Keratinocyte (primary cell): ENCODE measurements around the gene PDE9A. TPM values are rescaled to one million over a fixed set of nuclear protein-coding genes. Genes with fewer than 3 reads are reported as not detected.

Experiments
- DNase-seq: peaks from one replicate; pipeline ENCODE4 v3.0.0-alpha.2; 2011; ENCODE audit warnings: low read depth, missing footprints, low spot score
- FAIRE-seq: peaks from 2 replicates; lab custom pipeline; 2011; peaks lifted over from hg19 to GRCh38; lab: Jason Lieb, UNC
- H2AFZ ChIP-seq: 2 replicates; pipeline ENCODE4 v1.6.0; 2012; ENCODE audit warnings: low read length, control low read depth, inconsistent platforms; ENCODE audit not compliant: control insufficient read depth
- H3K27ac ChIP-seq: 2 replicates; pipeline ENCODE4 v1.5.1; 2011; ENCODE audit warnings: low read length; ENCODE audit not compliant: control insufficient read depth, insufficient read depth
- H3K27me3 ChIP-seq: 3 replicates; pipeline ENCODE4 v1.6.0; 2011; ENCODE audit warnings: low read length; ENCODE audit not compliant: control insufficient read depth, insufficient read depth; ENCODE audit errors: extremely low read depth
- H3K36me3 ChIP-seq, 2 experiments: 2 replicates in 1 of 2; 3 replicates in 1 of 2; pipeline ENCODE4 v1.5.1; 2011; ENCODE audit warnings: low read length in 2 of 2, mild to moderate bottlenecking in 1 of 2; ENCODE audit not compliant: control insufficient read depth in 2 of 2, insufficient read depth in 2 of 2; ENCODE audit errors: extremely low read depth in 1 of 2
- H3K4me1 ChIP-seq: 3 replicates; pipeline ENCODE4 v1.5.1; 2011; ENCODE audit warnings: low read length; ENCODE audit not compliant: control insufficient read depth, insufficient read depth; ENCODE audit errors: extremely low read depth
- H3K4me2 ChIP-seq: 3 replicates; pipeline ENCODE4 v1.6.0; 2011; ENCODE audit warnings: low read depth, low read length; ENCODE audit not compliant: control insufficient read depth, insufficient read depth; ENCODE audit errors: extremely low read depth
- H3K4me3 ChIP-seq, 3 experiments: fragments of 200-600 bp in 1 of 3; sonication (generic) in 1 of 3; 2 replicates in 2 of 3; 3 replicates in 1 of 3; pipeline ENCODE4 v1.5.1; 2011 to 2016; ENCODE audit warnings: low read length in 3 of 3, mild to moderate bottlenecking in 3 of 3, control low read depth in 2 of 3, inconsistent platforms in 1 of 3, low read depth in 1 of 3, mixed read lengths in 1 of 3, mixed run types in 1 of 3, moderate library complexity in 1 of 3; ENCODE audit not compliant: control insufficient read depth in 2 of 3, insufficient read depth in 2 of 3; ENCODE audit errors: extremely low read depth in 1 of 3
- H3K79me2 ChIP-seq: 2 replicates; pipeline ENCODE4 v1.6.0; 2012; ENCODE audit warnings: low read length; ENCODE audit not compliant: control insufficient read depth, insufficient read depth
- H3K9ac ChIP-seq: 3 replicates; pipeline ENCODE4 v1.6.0; 2011; ENCODE audit warnings: low read length; ENCODE audit not compliant: control insufficient read depth, insufficient read depth; ENCODE audit errors: extremely low read depth
- H3K9me1 ChIP-seq: 3 replicates; pipeline ENCODE4 v1.6.0; 2011; ENCODE audit warnings: low read length; ENCODE audit not compliant: control insufficient read depth, insufficient read depth; ENCODE audit errors: extremely low read depth
- H3K9me3 ChIP-seq: 2 replicates; pipeline ENCODE4 v1.5.1; 2012; ENCODE audit warnings: low read depth, low read length; ENCODE audit not compliant: control insufficient read depth
- H4K20me1 ChIP-seq: 3 replicates; pipeline ENCODE4 v1.6.0; 2011; ENCODE audit warnings: low read length; ENCODE audit not compliant: control insufficient read depth, insufficient read depth; ENCODE audit errors: extremely low read depth
- CTCF ChIP-seq, 3 experiments: IDR thresholded peaks in 1 of 3; conservative IDR thresholded peaks in 1 of 3; optimal IDR thresholded peaks in 1 of 3; 2 replicates in 2 of 3; 3 replicates in 1 of 3; pipeline versions ENCODE3 to v1.5.1; 2011; ENCODE audit warnings: low read length in 3 of 3, mild to moderate bottlenecking in 3 of 3, moderate library complexity in 2 of 3, control low read depth in 1 of 3, inconsistent platforms in 1 of 3; ENCODE audit not compliant: insufficient read depth in 2 of 3; ENCODE audit errors: extremely low read depth in 1 of 3
- EZH2 ChIP-seq: IDR thresholded peaks from one replicate; pipeline ENCODE4 v1.6.1; 2012; ENCODE audit warnings: inconsistent platforms, mild to moderate bottlenecking, low read length, moderate library complexity
- dilution Hi-C: fragments of 300-500 bp; cut with MboI; formaldehyde crosslinking; loops from one replicate; pipeline ENCODE4 v1.7.0; 2020; ENCODE audit warnings: low sequenced_read_pairs; ENCODE audit not compliant: extremely low pct_ligation_motif_present
- polyA plus RNA-seq, 5 experiments: library from polyadenylated mRNA; depleted of rRNA in 3 of 5; stranded (reverse) in 3 of 5; stranded (forward) in 1 of 5; unstranded in 1 of 5; fragments of >200 nt; gene quantifications; 1 replicate in 1 of 5; 2 replicates in 3 of 5; 3 replicates in 1 of 5; pipeline versions ENCODE4 v1.2.1 to v1.2.3, GENCODE V29; 2011 to 2012; ENCODE audit warnings: missing spikeins in 2 of 5, low read depth in 1 of 5, low replicate concordance in 1 of 5

Gene PDE9A
- polyA plus RNA-seq, 1 donor (not counting 4 experiments of a cell fraction or from before 2014, with no cell fraction given): 0.13 TPM

- H3K4me2 ChIP-seq: no peak overlapping the region
- no peak for DNase-seq
- dilution Hi-C loops: no loop called here
- peaks cover 4% of the 10 kb centered on the region for H3K27me3 ChIP-seq
- FAIRE-seq: no peak
- no peaks in the 10 kb centered on the region for H3K4me1 ChIP-seq
- H4K20me1 ChIP-seq: no peaks in the 10 kb centered on the region
- no peaks in the 10 kb centered on the region for H3K9me1 ChIP-seq
- no peak overlapping the region for H3K27ac ChIP-seq
- no peak overlapping the region for H3K9ac ChIP-seq
- no peaks in the 10 kb centered on the region for H3K79me2 ChIP-seq
- no peaks in the 10 kb centered on the region for H3K36me3 ChIP-seq
- no peak overlapping the region for H3K4me3 ChIP-seq
- H2AFZ ChIP-seq: no peak overlapping the region
- TF ChIP-seq EZH2: no peak
- TF ChIP-seq CTCF (optimal IDR thresholded peaks at IDR 0.05 in 1 of 3, IDR thresholded peaks at IDR 0.05 in 1 of 3, conservative IDR thresholded peaks at IDR 0.05 in 1 of 3; ENCODE audit: extremely low read depth in 1 of 3, insufficient read depth in 2 of 3, low read length in 3 of 3): no peak
- H3K9me3 ChIP-seq: no peaks in the 10 kb centered on the region
These were observed 9.9 kb downstream of the PDE9A start for GRCh38 chr21:42663200-42663750.

GRCh38 chr21:42663860-42664535, 10.6 kb downstream of the PDE9A start:
- H3K4me2 ChIP-seq: no peak overlapping the region
- H3K4me3 ChIP-seq: no peak overlapping the region
- DNase-seq (no peak), FAIRE-seq (no peak)
- no peaks in the 10 kb centered on the region for H3K9me3 ChIP-seq
- no peak for TF ChIP-seq EZH2
- no peak for TF ChIP-seq CTCF (optimal IDR thresholded peaks at IDR 0.05 in 1 of 3, IDR thresholded peaks at IDR 0.05 in 1 of 3, conservative IDR thresholded peaks at IDR 0.05 in 1 of 3; ENCODE audit: extremely low read depth in 1 of 3, insufficient read depth in 2 of 3, low read length in 3 of 3)
- no peaks in the 10 kb centered on the region for H3K79me2 ChIP-seq
- dilution Hi-C loops: no loop called here
- H3K9me1 ChIP-seq: no peaks in the 10 kb centered on the region
- H3K27me3 ChIP-seq: peaks cover 4% of the 10 kb centered on the region
- no peaks in the 10 kb centered on the region for H3K4me1 ChIP-seq
- H2AFZ ChIP-seq: no peak overlapping the region
- no peak overlapping the region for H3K27ac ChIP-seq
- no peaks in the 10 kb centered on the region for H4K20me1 ChIP-seq
- no peak overlapping the region for H3K9ac ChIP-seq
- no peaks in the 10 kb centered on the region for H3K36me3 ChIP-seq
